ENCODE results near the gene AGAP1. TPM values are rescaled to one million over a fixed set of nuclear protein-coding genes. Genes with fewer than 3 reads are reported as not detected.

The AGAP1 gene
- total RNA-seq, 1 donor from 2014 or later = 47.2 TPM

GRCh38 chr2:235931676-235932075 is 437.8 kb downstream of the AGAP1 start:
- H3K27me3 Mint-ChIP-seq = no peaks in the 10 kb centered on the region
- peaks cover 8% of the 10 kb centered on the region for H3K9me3 Mint-ChIP-seq (ENCODE audit: low read depth)
- H3K36me3 Mint-ChIP-seq (ENCODE audit: insufficient read depth) = peaks cover 16% of the 10 kb centered on the region
- H3K4me3 Mint-ChIP-seq (ENCODE audit: low read depth) = no peak overlapping the region
- H3K27ac Mint-ChIP-seq = no peak overlapping the region
- no peak for DNase-seq (ENCODE audit: low spot score, unreplicated experiment)
- H3K4me1 Mint-ChIP-seq (ENCODE audit: low read depth) = no peaks in the 10 kb centered on the region
- TF ChIP-seq CTCF (IDR thresholded peaks at IDR 0.05; ENCODE audit: unreplicated experiment) = no peak

- Mint-ChIP-seq H3K4me1 (ENCODE audit: low read depth) (no peaks in the 10 kb centered on the region), H3K9me3 (ENCODE audit: low read depth) (peaks cover 8% of the 10 kb centered on the region), H3K27me3 (no peaks in the 10 kb centered on the region), H3K4me3 (ENCODE audit: low read depth) (no peak overlapping the region), H3K27ac (no peak overlapping the region), H3K36me3 (ENCODE audit: insufficient read depth) (peaks cover 19% of the 10 kb centered on the region)
- no peak for DNase-seq (ENCODE audit: low spot score, unreplicated experiment)
- TF ChIP-seq CTCF (IDR thresholded peaks at IDR 0.05; ENCODE audit: unreplicated experiment) = no peak
These were observed 440.4 kb downstream of the AGAP1 start for GRCh38 chr2:235934059-235934773.

DNA sequence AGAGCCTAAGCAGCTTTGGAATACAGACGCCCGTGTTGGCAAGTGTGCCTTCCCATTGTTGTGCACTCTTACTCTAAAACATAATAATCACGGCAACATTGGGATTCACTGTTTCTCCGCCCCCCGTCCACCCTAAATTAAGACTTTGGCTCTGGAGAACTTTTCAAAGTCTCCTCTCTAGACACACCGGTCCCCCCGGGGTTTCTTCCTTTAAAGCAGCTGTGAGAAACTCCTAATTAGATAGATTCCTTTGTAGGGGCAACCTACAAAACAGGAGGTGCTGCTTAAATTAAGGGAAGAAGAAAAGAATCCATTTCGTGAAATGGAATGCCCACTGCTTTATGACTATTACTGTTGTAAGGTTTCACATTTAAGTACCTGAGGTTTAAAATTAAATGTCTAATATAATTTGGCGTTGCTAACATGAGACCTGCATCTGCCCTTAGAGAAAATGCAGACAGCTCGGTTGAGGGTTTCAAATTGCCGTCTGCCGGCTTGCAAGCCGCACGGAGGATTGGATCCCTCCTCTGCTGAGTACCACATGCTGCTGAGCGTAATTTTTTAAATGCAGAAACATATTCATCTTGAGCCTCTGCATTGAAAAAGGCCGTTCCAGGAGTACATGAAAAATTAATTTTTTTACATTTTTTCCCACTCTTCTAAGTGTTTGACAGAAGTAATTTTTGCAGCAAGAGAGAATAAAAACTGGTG is 441.1 kb downstream of the AGAP1 start:
- Mint-ChIP-seq H3K4me3 (ENCODE audit: low read depth) (no peak overlapping the region), H3K36me3 (ENCODE audit: insufficient read depth) (peaks cover 26% of the 10 kb centered on the region), H3K4me1 (ENCODE audit: low read depth) (no peaks in the 10 kb centered on the region), H3K27me3 (no peaks in the 10 kb centered on the region), H3K27ac (no peak overlapping the region), H3K9me3 (ENCODE audit: low read depth) (peaks cover 8% of the 10 kb centered on the region)
- TF ChIP-seq CTCF (IDR thresholded peaks at IDR 0.05; ENCODE audit: unreplicated experiment) = no peak
- DNase-seq (ENCODE audit: low spot score, unreplicated experiment) = no peak

GRCh38 chr2:235935773-235936172 is 441.9 kb downstream of the AGAP1 start:
- DNase-seq (ENCODE audit: low spot score, unreplicated experiment) = no peak
- no peaks in the 10 kb centered on the region for H3K27me3 Mint-ChIP-seq
- peaks cover 31% of the 10 kb centered on the region for H3K36me3 Mint-ChIP-seq (ENCODE audit: insufficient read depth)
- H3K4me3 Mint-ChIP-seq (ENCODE audit: low read depth) = no peak overlapping the region
- no peak overlapping the region for H3K27ac Mint-ChIP-seq
- TF ChIP-seq CTCF (IDR thresholded peaks at IDR 0.05; ENCODE audit: unreplicated experiment) = no peak
- H3K4me1 Mint-ChIP-seq (ENCODE audit: low read depth) = no peaks in the 10 kb centered on the region
- H3K9me3 Mint-ChIP-seq (ENCODE audit: low read depth) = peaks cover 8% of the 10 kb centered on the region

GRCh38 chr2:235936493-235936892 is 442.6 kb downstream of the AGAP1 start:
- Mint-ChIP-seq H3K4me1 (ENCODE audit: low read depth) (no peaks in the 10 kb centered on the region), H3K4me3 (ENCODE audit: low read depth) (no peak overlapping the region), H3K36me3 (ENCODE audit: insufficient read depth) (peaks cover 31% of the 10 kb centered on the region), H3K27ac (no peak overlapping the region), H3K9me3 (ENCODE audit: low read depth) (peaks cover 8% of the 10 kb centered on the region), H3K27me3 (no peaks in the 10 kb centered on the region)
- peak; percentile 47 for TF ChIP-seq CTCF (IDR thresholded peaks at IDR 0.05; ENCODE audit: unreplicated experiment)
- no peak for DNase-seq (ENCODE audit: low spot score, unreplicated experiment)

All from progenitor cell of endocrine pancreas (in vitro differentiated cells).